B cell (primary cell): ENCODE results near the gene OPN5. TPM values are rescaled to one million over a fixed set of nuclear protein-coding genes. Genes with fewer than 3 reads are reported as not detected.

Experiments
- ATAC-seq: fragments of 200-7000 bp; cut with Tn5 transposase; one replicate; pipeline ENCODE4 v1.10.0; 2021; ENCODE audit warnings: low read depth, mild to moderate bottlenecking, moderate number of reproducible peaks, moderate library complexity
- CTCF ChIA-PET: fragments of 350-600 bp; sonication (Branson Sonifier 250); formaldehyde crosslinking; loops from one replicate; lab custom pipeline; 2021; ENCODE audit warnings: antibody characterized with exemption, inconsistent platforms; lab: Charles Lee
- POLR2A ChIA-PET: fragments of 350-600 bp; sonication (Branson Sonifier 250); formaldehyde crosslinking; loops from one replicate; lab custom pipeline; 2021; ENCODE audit warnings: antibody characterized with exemption; lab: Charles Lee
- DNase-seq: peaks from one replicate; pipeline ENCODE4 v3.0.0; 2013
- H2AFZ ChIP-seq: 2 replicates; pipeline ENCODE4 v1.6.1; 2012; ENCODE audit warnings: mild to moderate bottlenecking, low read depth, low read length; ENCODE audit not compliant: insufficient read depth, poor library complexity, severe bottlenecking
- H3K27ac ChIP-seq, 2 donors: 1 replicate in 1 of 2; 2 replicates in 1 of 2; pipeline ENCODE4 v1.5.1; 2012 to 2013; ENCODE audit warnings: low read length in 2 of 2, mild to moderate bottlenecking in 2 of 2, moderate library complexity in 1 of 2
- H3K27me3 ChIP-seq, 4 experiments: fragments of 200-600 bp in 1 of 4; sonication (generic) in 1 of 4; replicated peaks in 1 of 4; 1 replicate in 2 of 4; 2 replicates in 2 of 4; pipeline versions ENCODE4 v1.6.1 to v1.7.0; 2013 to 2016; ENCODE audit warnings: low read length in 3 of 4, mild to moderate bottlenecking in 2 of 4, mixed read lengths in 1 of 4, moderate library complexity in 1 of 4; ENCODE audit not compliant: insufficient read depth in 4 of 4, control insufficient read depth in 3 of 4; ENCODE audit errors: control extremely low read depth in 1 of 4
- H3K36me3 ChIP-seq, 2 experiments: replicated peaks in 1 of 2; 1 replicate in 1 of 2; 2 replicates in 1 of 2; pipeline versions ENCODE4 v1.6.1 to v1.7.1; 2013; ENCODE audit warnings: low read length in 1 of 2; ENCODE audit not compliant: insufficient read depth in 2 of 2, control insufficient read depth in 1 of 2; ENCODE audit errors: control extremely low read depth in 1 of 2, extremely low read depth in 1 of 2
- H3K4me1 ChIP-seq, 2 donors: fragments of 200-600 bp in 1 of 2; sonication (generic) in 1 of 2; 1 replicate in 1 of 2; 2 replicates in 1 of 2; pipeline versions ENCODE4 v1.5.1 to v1.6.1; 2013 to 2017; ENCODE audit warnings: low read length in 2 of 2; ENCODE audit not compliant: control insufficient read depth in 2 of 2, insufficient read depth in 2 of 2
- H3K4me2 ChIP-seq: replicated peaks from 2 replicates; pipeline ENCODE3; 2012; ENCODE audit warnings: mild to moderate bottlenecking, low read depth, low read length; ENCODE audit not compliant: poor library complexity, severe bottlenecking
- H3K4me3 ChIP-seq, 5 experiments: fragments of 200-600 bp in 1 of 5; sonication (generic) in 1 of 5; 1 replicate in 3 of 5; 2 replicates in 2 of 5; pipeline versions ENCODE4 v1.5.1 to v1.7.0; 2011 to 2016; ENCODE audit warnings: low read length in 4 of 5, mild to moderate bottlenecking in 4 of 5, low read depth in 2 of 5, control low read depth in 1 of 5, moderate library complexity in 1 of 5; ENCODE audit not compliant: insufficient read depth in 1 of 5; ENCODE audit errors: control extremely low read depth in 1 of 5, extremely low read depth in 1 of 5
- H3K79me2 ChIP-seq: fragments of 200-600 bp; sonication (generic); one replicate; pipeline ENCODE4 v1.6.0; 2016; ENCODE audit warnings: low read length; ENCODE audit not compliant: control insufficient read depth, insufficient read depth
- H3K9ac ChIP-seq: fragments of 200-600 bp; sonication (generic); 2 replicates; pipeline ENCODE4 v1.6.1; 2017; ENCODE audit warnings: mild to moderate bottlenecking, low read length, moderate library complexity
- H3K9me3 ChIP-seq, 3 donors: one replicate each; pipeline versions ENCODE4 v1.6.1 to v1.7.1; 2013; ENCODE audit warnings: low read length in 2 of 3; ENCODE audit not compliant: control insufficient read depth in 2 of 3, insufficient read depth in 1 of 3; ENCODE audit errors: control extremely low read depth in 1 of 3
- H4K20me1 ChIP-seq: 2 replicates; pipeline ENCODE4 v1.6.0; 2012; ENCODE audit warnings: mild to moderate bottlenecking, low read length; ENCODE audit not compliant: insufficient read depth, control insufficient read depth, poor library complexity, severe bottlenecking
- H3K27ac Mint-ChIP-seq: one replicate; pipeline ENCODE4 v1.8.0; 2021; ENCODE audit warnings: mixed read lengths
- H3K27me3 Mint-ChIP-seq: one replicate; pipeline ENCODE4 v1.8.0; 2021; ENCODE audit warnings: mixed read lengths
- H3K4me1 Mint-ChIP-seq: one replicate; pipeline ENCODE4 v1.8.0; 2021; ENCODE audit warnings: mixed read lengths
- H3K4me3 Mint-ChIP-seq: one replicate; pipeline ENCODE4 v1.8.0; 2021; ENCODE audit warnings: mixed read lengths
- H3K9me3 Mint-ChIP-seq: one replicate; pipeline ENCODE4 v1.8.0; 2022; ENCODE audit warnings: mixed read lengths; ENCODE audit not compliant: insufficient read depth
- EZH2 ChIP-seq: IDR thresholded peaks from 2 replicates; pipeline ENCODE4 v1.6.1; 2012; ENCODE audit warnings: borderline replicate concordance, low read depth, mild to moderate bottlenecking, moderate library complexity, low read length; ENCODE audit not compliant: insufficient read depth, poor library complexity, severe bottlenecking
- WGBS: methylation state at CpG from one replicate; pipeline ENCODE4 v1.1.5; 2013; ENCODE audit warnings: missing lambda C conversion rate; ENCODE audit not compliant: insufficient coverage; 5-methylcytosine and 5-hydroxymethylcytosine counted together
- intact Hi-C: fragments of 100-400 bp; cut with micrococcal nuclease; formaldehyde crosslinking; loops from one replicate; pipeline ENCODE4 v1.10.0; 2022
- polyA minus RNA-seq: library from RNA; depleted of rRNA, polyadenylated mRNA; stranded (reverse); fragments of >200 nt; gene quantifications from 2 replicates; pipeline ENCODE4 v1.2.3, GENCODE V29; 2012
- polyA plus RNA-seq: library from polyadenylated mRNA; depleted of rRNA; stranded (reverse); fragments of >200 nt; gene quantifications from 2 replicates; pipeline ENCODE4 v1.2.3, GENCODE V29; 2012
- total RNA-seq, 2 donors: library from RNA; stranded (reverse); fragments of 120-200 nt in 1 of 2; gene quantifications; 1 replicate in 1 of 2; 2 replicates in 1 of 2; pipeline versions ENCODE4 v1.2.3 to v1.2.4, GENCODE V29; 2013 to 2022
- TF ChIP-seq, protein P1 (sequence below): fragments of 200-600 bp; IDR thresholded peaks from one replicate; pipeline ENCODE4 v1.8.0; 2022; ENCODE audit warnings: antibody characterized with exemption, mild to moderate bottlenecking

OPN5 gene
- total RNA-seq (not detected in 2 replicates), polyA plus RNA-seq (not detected in 2 replicates), polyA minus RNA-seq (not detected in 2 replicates)
- not detected for total RNA-seq (2013)

GRCh38 chr6:47781732-47782131 lies at the start of gene OPN5:
OPN5 (plus strand) TSS chr6:47782032; CDS start chr6:47782067, 35 bp downstream.
- H3K27ac ChIP-seq = no peak within 1 kb of the TSS
- H3K4me1 Mint-ChIP-seq = peaks cover 8% of the 10 kb centered on the region
- no peaks in the 10 kb centered on the region for H3K36me3 ChIP-seq
- no peak within 1 kb of the TSS for H3K27ac Mint-ChIP-seq
- peaks cover 0 to 12% (median 0%) of the 10 kb centered on the region in 4 experiments for H3K27me3 ChIP-seq
- POLR2A ChIA-PET = no interaction called here
- H3K79me2 ChIP-seq = no peaks in the 10 kb centered on the region
- peaks cover 3 to 4% of the 10 kb centered on the region in 2 donors for H3K4me1 ChIP-seq
- intact Hi-C loops = no loop called here
- H3K9ac ChIP-seq = no peak within 1 kb of the TSS
- H3K27me3 Mint-ChIP-seq = peaks cover 21% of the 10 kb centered on the region
- H3K9me3 ChIP-seq = no peaks in the 10 kb centered on the region
- H2AFZ ChIP-seq = no peak within 1 kb of the TSS
- H3K4me2 ChIP-seq = no peak within 1 kb of the TSS
- no peak within 1 kb of the TSS for H3K4me3 Mint-ChIP-seq
- H4K20me1 ChIP-seq = no peaks in the 10 kb centered on the region
- H3K9me3 Mint-ChIP-seq = no peaks in the 10 kb centered on the region
- CTCF ChIA-PET = interaction anchor here (1.5 to 4.8 kb wide), 6 partner anchors 7 to 373 kb away, joined by 4 to 59 read pairs (median 10); no protein-coding TSS in a partner anchor
- ATAC-seq = no peak
- 92% methylated on average over 7 of the region's 8 CpGs for WGBS
- no peak for DNase-seq
- TF ChIP-seq, protein P1, sequence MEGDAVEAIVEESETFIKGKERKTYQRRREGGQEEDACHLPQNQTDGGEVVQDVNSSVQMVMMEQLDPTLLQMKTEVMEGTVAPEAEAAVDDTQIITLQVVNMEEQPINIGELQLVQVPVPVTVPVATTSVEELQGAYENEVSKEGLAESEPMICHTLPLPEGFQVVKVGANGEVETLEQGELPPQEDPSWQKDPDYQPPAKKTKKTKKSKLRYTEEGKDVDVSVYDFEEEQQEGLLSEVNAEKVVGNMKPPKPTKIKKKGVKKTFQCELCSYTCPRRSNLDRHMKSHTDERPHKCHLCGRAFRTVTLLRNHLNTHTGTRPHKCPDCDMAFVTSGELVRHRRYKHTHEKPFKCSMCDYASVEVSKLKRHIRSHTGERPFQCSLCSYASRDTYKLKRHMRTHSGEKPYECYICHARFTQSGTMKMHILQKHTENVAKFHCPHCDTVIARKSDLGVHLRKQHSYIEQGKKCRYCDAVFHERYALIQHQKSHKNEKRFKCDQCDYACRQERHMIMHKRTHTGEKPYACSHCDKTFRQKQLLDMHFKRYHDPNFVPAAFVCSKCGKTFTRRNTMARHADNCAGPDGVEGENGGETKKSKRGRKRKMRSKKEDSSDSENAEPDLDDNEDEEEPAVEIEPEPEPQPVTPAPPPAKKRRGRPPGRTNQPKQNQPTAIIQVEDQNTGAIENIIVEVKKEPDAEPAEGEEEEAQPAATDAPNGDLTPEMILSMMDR = no peak
- TF ChIP-seq EZH2 = no peak
- no peak within 1 kb of the TSS for H3K4me3 ChIP-seq

DNA sequence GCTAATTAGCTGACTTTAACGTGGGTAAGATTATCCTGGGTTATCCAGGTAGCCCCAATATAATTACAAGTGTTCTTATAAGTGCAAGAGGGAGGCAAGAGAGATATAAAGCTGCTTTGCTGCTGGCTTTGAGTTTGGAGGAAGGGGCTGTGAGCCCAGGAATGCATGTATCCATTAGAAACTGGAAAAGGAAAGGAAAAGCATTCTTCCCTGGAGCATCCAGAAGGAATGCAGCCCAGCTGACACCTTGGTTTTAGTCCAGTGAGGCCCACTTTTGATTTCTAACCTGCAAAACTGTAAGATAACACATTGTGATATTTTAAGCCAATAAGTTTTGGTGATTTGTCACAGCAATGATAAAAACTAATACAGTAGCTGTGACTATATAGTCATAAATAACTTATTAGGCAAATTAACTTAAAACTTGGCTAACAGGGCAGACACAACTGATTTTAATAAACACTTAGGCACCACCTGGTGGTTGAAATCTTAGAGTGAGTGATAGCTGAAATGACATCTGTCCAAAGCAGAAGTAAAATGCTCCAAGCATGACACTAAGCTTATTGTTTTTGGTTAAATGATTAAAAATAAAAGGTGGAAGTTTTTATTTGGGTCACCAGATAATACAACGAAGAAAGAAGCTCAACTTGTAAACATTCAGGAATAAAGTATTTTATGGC lies 47.8 kb upstream of the OPN5 start:
- DNase-seq = peak; percentile 34
- Mint-ChIP-seq H3K27me3 (peaks cover 8% of the 10 kb centered on the region), H3K4me1 (no peaks in the 10 kb centered on the region), H3K4me3 (no peak overlapping the region), H3K27ac (no peak overlapping the region), H3K9me3 (no peaks in the 10 kb centered on the region)
- no peaks in the 10 kb centered on the region for H3K9me3 ChIP-seq
- WGBS = no CpG with 5 or more reads among the region's 2 CpGs
- no peak overlapping the region for H3K4me2 ChIP-seq
- H3K4me1 ChIP-seq = no peaks in the 10 kb centered on the region
- POLR2A ChIA-PET = no interaction called here
- H3K79me2 ChIP-seq = no peaks in the 10 kb centered on the region
- H2AFZ ChIP-seq = no peak overlapping the region
- no peaks in the 10 kb centered on the region for H3K27me3 ChIP-seq
- H4K20me1 ChIP-seq = no peaks in the 10 kb centered on the region
- no peak overlapping the region for H3K9ac ChIP-seq
- no peak for TF ChIP-seq EZH2
- TF ChIP-seq, protein P1 = peak; percentile 30
- intact Hi-C loops = loop anchor here (1.0 kb wide), 1 partner anchor 320 kb away; no protein-coding TSS in a partner anchor
- no peak for ATAC-seq
- no peak overlapping the region for H3K4me3 ChIP-seq
- CTCF ChIA-PET = interaction anchor here (0.9 to 2.5 kb wide), 7 partner anchors 20 to 637 kb away, joined by 3 to 18 read pairs (median 4); no protein-coding TSS in a partner anchor
- H3K27ac ChIP-seq = no peak overlapping the region
- H3K36me3 ChIP-seq = no peaks in the 10 kb centered on the region
